Neural crest cell (in vitro differentiated cells): ENCODE data around the gene C17orf75. TPM values are rescaled to one million over a fixed set of nuclear protein-coding genes. Genes with fewer than 3 reads are reported as not detected.

ENCODE experiments used
- DNase-seq: peaks from one replicate; pipeline ENCODE4 v3.0.0; 2021; ENCODE audit warnings: low read depth, mixed read lengths, low spot score
- H3K27ac Mint-ChIP-seq: one replicate; pipeline ENCODE4 v1.8.0; 2021; ENCODE audit warnings: mild to moderate bottlenecking, mixed read lengths; ENCODE audit not compliant: unreplicated experiment
- H3K27me3 Mint-ChIP-seq: 2 replicates; pipeline ENCODE4 v1.8.0; 2021; ENCODE audit warnings: low read depth, mild to moderate bottlenecking, mixed read lengths
- H3K36me3 Mint-ChIP-seq: 2 replicates; pipeline ENCODE4 v1.8.0; 2021; ENCODE audit warnings: low read depth, mild to moderate bottlenecking, mixed read lengths
- H3K4me1 Mint-ChIP-seq: 2 replicates; pipeline ENCODE4 v1.8.0; 2021; ENCODE audit warnings: mixed read lengths
- H3K4me3 Mint-ChIP-seq: one replicate; pipeline ENCODE4 v1.8.0; 2021; ENCODE audit warnings: mild to moderate bottlenecking, mixed read lengths
- H3K9me3 Mint-ChIP-seq: 2 replicates; pipeline ENCODE4 v1.8.0; 2021; ENCODE audit warnings: mixed read lengths
- total RNA-seq: library from RNA; stranded (reverse); gene quantifications from 2 replicates; pipeline ENCODE4 v1.2.1, GENCODE V29; 2021
- TF ChIP-seq, protein P1 (sequence below): fragments of 200-600 bp; sonication (generic); conservative IDR thresholded peaks from 2 replicates; pipeline ENCODE4 v1.5.0; 2021; ENCODE audit warnings: antibody characterized with exemption, mild to moderate bottlenecking

The C17orf75 gene
- total RNA-seq, 1 donor from 2014 or later: 52.8 TPM

GRCh38 chr17:32311028-32311536 lies 30.9 kb downstream of the C17orf75 start:
- DNase-seq: no peak
- no peaks in the 10 kb centered on the region for H3K9me3 Mint-ChIP-seq
- peak overlapping the region; percentile 4 for H3K4me3 Mint-ChIP-seq
- H3K36me3 Mint-ChIP-seq: no peaks in the 10 kb centered on the region
- H3K27ac Mint-ChIP-seq: no peak overlapping the region
- TF ChIP-seq, protein P1, sequence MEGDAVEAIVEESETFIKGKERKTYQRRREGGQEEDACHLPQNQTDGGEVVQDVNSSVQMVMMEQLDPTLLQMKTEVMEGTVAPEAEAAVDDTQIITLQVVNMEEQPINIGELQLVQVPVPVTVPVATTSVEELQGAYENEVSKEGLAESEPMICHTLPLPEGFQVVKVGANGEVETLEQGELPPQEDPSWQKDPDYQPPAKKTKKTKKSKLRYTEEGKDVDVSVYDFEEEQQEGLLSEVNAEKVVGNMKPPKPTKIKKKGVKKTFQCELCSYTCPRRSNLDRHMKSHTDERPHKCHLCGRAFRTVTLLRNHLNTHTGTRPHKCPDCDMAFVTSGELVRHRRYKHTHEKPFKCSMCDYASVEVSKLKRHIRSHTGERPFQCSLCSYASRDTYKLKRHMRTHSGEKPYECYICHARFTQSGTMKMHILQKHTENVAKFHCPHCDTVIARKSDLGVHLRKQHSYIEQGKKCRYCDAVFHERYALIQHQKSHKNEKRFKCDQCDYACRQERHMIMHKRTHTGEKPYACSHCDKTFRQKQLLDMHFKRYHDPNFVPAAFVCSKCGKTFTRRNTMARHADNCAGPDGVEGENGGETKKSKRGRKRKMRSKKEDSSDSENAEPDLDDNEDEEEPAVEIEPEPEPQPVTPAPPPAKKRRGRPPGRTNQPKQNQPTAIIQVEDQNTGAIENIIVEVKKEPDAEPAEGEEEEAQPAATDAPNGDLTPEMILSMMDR: no peak
- peaks cover 38% of the 10 kb centered on the region for H3K4me1 Mint-ChIP-seq
- H3K27me3 Mint-ChIP-seq: peaks cover 3% of the 10 kb centered on the region

DNA sequence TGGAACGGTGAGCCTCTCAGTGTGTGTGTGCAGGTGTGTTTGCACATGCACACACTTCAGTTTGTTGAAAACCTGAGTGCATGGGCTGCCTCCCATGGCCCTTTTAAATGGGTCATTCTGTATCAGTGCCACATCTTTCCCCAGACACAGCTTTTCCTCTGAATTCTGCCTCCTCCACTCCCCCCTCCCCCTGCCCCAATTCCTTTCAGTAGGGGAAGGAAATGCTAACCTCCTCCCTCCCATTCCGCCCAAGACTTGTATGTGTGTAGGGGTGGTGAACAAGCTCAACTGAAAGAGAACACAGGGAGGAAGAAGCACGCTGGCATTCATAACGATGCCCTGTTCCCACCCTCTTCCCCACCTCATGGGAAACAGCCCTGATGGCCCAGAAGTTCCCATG lies 34.3 kb downstream of the C17orf75 start:
- no peak overlapping the region for H3K27ac Mint-ChIP-seq
- H3K27me3 Mint-ChIP-seq: no peaks in the 10 kb centered on the region
- peaks cover 48% of the 10 kb centered on the region for H3K4me1 Mint-ChIP-seq
- H3K36me3 Mint-ChIP-seq: no peaks in the 10 kb centered on the region
- H3K9me3 Mint-ChIP-seq: no peaks in the 10 kb centered on the region
- no peak overlapping the region for H3K4me3 Mint-ChIP-seq
- TF ChIP-seq, protein P1: no peak
- no peak for DNase-seq

- H3K4me3 Mint-ChIP-seq: no peak overlapping the region
- TF ChIP-seq, protein P1: no peak
- H3K36me3 Mint-ChIP-seq: no peaks in the 10 kb centered on the region
- no peaks in the 10 kb centered on the region for H3K27me3 Mint-ChIP-seq
- H3K4me1 Mint-ChIP-seq: peaks cover 44% of the 10 kb centered on the region
- no peaks in the 10 kb centered on the region for H3K9me3 Mint-ChIP-seq
- DNase-seq: no peak
- H3K27ac Mint-ChIP-seq: no peak overlapping the region
Observed at GRCh38 chr17:32305049-32305448, 36.9 kb downstream of the C17orf75 start.

DNA sequence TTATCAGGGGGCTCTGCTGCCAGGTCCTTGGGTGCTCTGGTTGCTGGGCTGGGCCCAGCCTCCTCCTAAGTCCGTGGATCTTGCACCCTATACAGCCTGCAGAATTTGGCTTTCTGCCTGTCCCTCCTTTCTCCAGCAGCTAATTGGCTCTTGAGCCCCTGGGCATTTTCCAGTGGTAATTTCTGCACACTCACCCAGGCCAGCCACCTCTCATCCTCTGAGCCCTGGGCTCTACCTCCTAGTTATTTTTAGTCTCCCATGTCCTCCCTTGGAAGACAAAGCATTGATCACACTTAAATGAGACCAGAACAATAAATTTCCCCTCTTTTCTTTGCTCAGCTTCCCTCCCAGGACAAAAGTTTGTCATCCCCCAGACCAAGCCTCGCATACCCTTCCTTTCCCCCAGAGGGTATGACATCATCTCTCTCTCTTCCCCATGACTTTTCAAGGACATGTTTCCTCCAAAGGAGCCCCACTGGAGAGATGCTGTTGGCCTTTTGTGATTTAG lies 38.1 kb downstream of the C17orf75 start:
- Mint-ChIP-seq H3K4me3 (peak overlapping the region; percentile 4), H3K4me1 (peaks cover 50% of the 10 kb centered on the region), H3K36me3 (no peaks in the 10 kb centered on the region), H3K27ac (peak overlapping the region; percentile 65), H3K9me3 (no peaks in the 10 kb centered on the region), H3K27me3 (no peaks in the 10 kb centered on the region)
- no peak for DNase-seq
- TF ChIP-seq, protein P1: no peak

DNA sequence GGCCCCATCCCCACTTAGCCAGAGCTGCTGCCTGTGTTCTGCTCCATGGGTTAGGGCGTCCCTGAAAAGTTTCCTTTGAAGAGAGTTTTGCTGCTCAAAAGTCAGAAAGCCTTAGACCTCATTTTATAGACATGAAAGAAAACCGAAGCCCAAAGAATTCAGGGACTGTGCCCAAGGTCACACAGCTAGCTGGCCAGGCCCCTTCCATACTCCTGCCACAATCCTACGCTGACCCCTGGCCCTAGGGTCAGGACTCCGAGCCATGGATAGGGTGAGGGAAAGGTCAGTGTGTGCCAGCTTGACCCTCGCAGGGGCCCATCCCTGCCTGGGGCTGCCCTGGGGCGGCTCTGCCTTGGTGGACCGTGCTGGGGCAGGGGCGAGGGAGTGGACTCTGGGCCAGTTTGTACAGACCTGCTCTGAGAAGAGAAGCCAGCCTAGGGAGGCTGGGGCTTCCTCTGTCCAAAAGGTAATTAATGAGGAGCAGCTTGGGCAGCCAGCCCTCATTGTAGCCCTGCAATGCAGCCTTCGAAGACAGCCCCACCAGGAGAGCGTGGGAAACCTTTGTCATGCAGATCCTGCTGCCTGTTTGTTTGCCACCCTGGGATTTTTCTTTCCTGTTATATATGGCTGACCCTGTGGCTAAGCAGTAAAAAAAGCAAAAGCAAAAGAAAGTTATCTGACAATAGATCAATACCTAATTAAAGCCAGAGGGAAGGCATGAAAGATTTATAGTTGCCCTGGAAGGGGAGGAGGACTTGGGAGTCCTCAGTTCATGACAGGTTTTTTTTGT lies 38.9 kb downstream of the C17orf75 start:
- Mint-ChIP-seq H3K36me3 (no peaks in the 10 kb centered on the region), H3K27ac (peak overlapping the region; percentile 64), H3K27me3 (no peaks in the 10 kb centered on the region), H3K4me3 (peak overlapping the region; percentile 74), H3K9me3 (no peaks in the 10 kb centered on the region), H3K4me1 (peaks cover 56% of the 10 kb centered on the region)
- TF ChIP-seq, protein P1: no peak
- peak; percentile 37 for DNase-seq
